Measurements from ENCODE around the gene SGIP1. TPM values are rescaled to one million over a fixed set of nuclear protein-coding genes. Genes with fewer than 3 reads are reported as not detected.

Gene SGIP1
- total and polyA plus RNA-seq, 2 of the 8 experiments (the other 6 are each of a cell fraction or from before 2014, with no cell fraction given) = 1.4 to 2.1 TPM

DNA sequence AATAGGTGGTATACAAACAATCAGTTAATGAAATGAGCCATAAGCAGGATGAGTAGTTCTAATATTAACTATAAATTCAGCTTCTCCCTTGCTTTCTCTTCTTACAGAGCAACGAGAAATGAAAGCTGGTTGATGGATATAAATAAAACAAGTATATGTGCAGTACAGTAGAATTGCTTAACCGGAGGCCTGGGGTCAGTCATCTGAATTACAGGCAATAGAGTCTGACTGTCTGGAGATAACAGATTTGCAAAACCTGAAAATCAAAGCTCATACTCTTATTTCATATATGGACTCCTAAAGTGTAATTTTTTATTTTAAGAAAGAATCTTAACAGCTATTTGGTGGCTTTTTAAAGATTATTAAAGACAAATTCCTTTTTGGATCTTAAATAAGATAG, 43.1 kb upstream of the SGIP1 start:
- Histone ChIP-seq H4K20me1 (replicated peaks in 1 of 2; ENCODE audit: control insufficient read depth in 1 of 2, insufficient read depth in 2 of 2, low read length in 2 of 2) (no peaks in the 10 kb centered on the region), H2BK5ac (ENCODE audit: low read depth, low read length) (no peak overlapping the region), H2AFZ (ENCODE audit: low read length) (no peak overlapping the region), H2AK5ac (ENCODE audit: low read depth, low read length) (no peak overlapping the region), H3K79me1 (ENCODE audit: low read depth, low read length) (no peaks in the 10 kb centered on the region), H2BK120ac (replicated peaks; ENCODE audit: low read depth, low read length) (no peak overlapping the region), H3K9ac (replicated peaks in 1 of 4; ENCODE audit: extremely low read depth in 1 of 4, low read depth in 3 of 4, low read length in 3 of 4) (no peak overlapping the region), H3K56ac (replicated peaks; ENCODE audit: insufficient read length, low read depth, low read length) (no peak overlapping the region), H2BK12ac (ENCODE audit: low read depth, low read length) (no peak overlapping the region), H3K27me3 (replicated peaks in 1 of 4; ENCODE audit: control insufficient read depth in 3 of 4, extremely low read depth in 1 of 4, insufficient read depth in 3 of 4, low read length in 3 of 4) (no peaks in the 10 kb centered on the region), H3K4ac (replicated peaks; ENCODE audit: insufficient read length, low read depth, low read length) (no peak overlapping the region), H4K5ac (ENCODE audit: insufficient read length, low read depth, low read length) (no peak overlapping the region), H3K23me2 (ENCODE audit: low read depth, low read length) (no peaks in the 10 kb centered on the region), H3K36me3 (ENCODE audit: control insufficient read depth in 2 of 4, insufficient read depth in 4 of 4, low read length in 3 of 4) (no peaks in the 10 kb centered on the region), H2BK15ac (ENCODE audit: low read length) (no peak overlapping the region), H3K4me3 (ENCODE audit: extremely low read depth in 1 of 4, insufficient read depth in 2 of 4, low read depth in 3 of 4, low read length in 4 of 4) (no peak overlapping the region), H3K18ac (ENCODE audit: extremely low read depth, low read length) (no peak overlapping the region), H3K9me3 (ENCODE audit: insufficient read depth in 2 of 2, low read depth in 1 of 2, low read length in 1 of 2) (no peaks in the 10 kb centered on the region), H2BK20ac (ENCODE audit: low read length) (no peak overlapping the region), H3K4me1 (replicated peaks in 1 of 4; ENCODE audit: control insufficient read depth in 3 of 4, insufficient read depth in 4 of 4, low read length in 3 of 4) (no peaks in the 10 kb centered on the region), H3K23ac (ENCODE audit: insufficient read length) (no peak overlapping the region), H4K8ac (ENCODE audit: extremely low read depth, insufficient read depth, low read length) (no peak overlapping the region), H3K79me2 (ENCODE audit: control insufficient read depth in 1 of 2, insufficient read depth in 2 of 2, low read length in 2 of 2) (no peaks in the 10 kb centered on the region), H3K14ac (ENCODE audit: insufficient read length) (no peak overlapping the region), H3K4me2 (ENCODE audit: insufficient read depth in 1 of 2, low read depth in 2 of 2, low read length in 2 of 2) (no peak overlapping the region), H4K91ac (replicated peaks; ENCODE audit: insufficient read length, low read length) (no peak overlapping the region), H3K27ac (ENCODE audit: low read depth, low read length) (no peak overlapping the region)
- 86% methylated on average over 2 of the region's 2 CpGs; no CpG with 5 or more reads in 1 of the 2 experiments for WGBS, 2 experiments (ENCODE audit: extremely low coverage in 1 of 2, insufficient coverage in 1 of 2, insufficient read length in 1 of 2, insufficient replicate concordance in 2 of 2, low coverage in 1 of 2, low lambda C conversion rate in 2 of 2, missing lambda C conversion rate in 1 of 2)
- POLR2A ChIA-PET (ENCODE audit: partially characterized antibody) = no interaction called here
- CTCF ChIA-PET (ENCODE audit: partially characterized antibody) = interaction anchor here (0.7 to 1.5 kb wide), 4 partner anchors 13 to 55 kb away, joined by 4 read pairs; no protein-coding TSS in a partner anchor
- DNase-seq (ENCODE audit: low read depth in 1 of 2, low spot score in 2 of 2) (no peak), FAIRE-seq (no peak)
- TF ChIP-seq, protein P1, sequence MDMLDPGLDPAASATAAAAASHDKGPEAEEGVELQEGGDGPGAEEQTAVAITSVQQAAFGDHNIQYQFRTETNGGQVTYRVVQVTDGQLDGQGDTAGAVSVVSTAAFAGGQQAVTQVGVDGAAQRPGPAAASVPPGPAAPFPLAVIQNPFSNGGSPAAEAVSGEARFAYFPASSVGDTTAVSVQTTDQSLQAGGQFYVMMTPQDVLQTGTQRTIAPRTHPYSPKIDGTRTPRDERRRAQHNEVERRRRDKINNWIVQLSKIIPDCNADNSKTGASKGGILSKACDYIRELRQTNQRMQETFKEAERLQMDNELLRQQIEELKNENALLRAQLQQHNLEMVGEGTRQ (IDR thresholded peaks at IDR 0.05; ENCODE audit: low read length) = no peak
- TF ChIP-seq CREB1 (IDR thresholded peaks at IDR 0.05) (no peak), SIN3A (conservative IDR thresholded peaks at IDR 0.05 in 1 of 2, IDR thresholded peaks at IDR 0.05 in 1 of 2; ENCODE audit: low read depth in 1 of 2, low read length in 2 of 2) (no peak), GABPA (IDR thresholded peaks at IDR 0.05; ENCODE audit: borderline replicate concordance, insufficient read depth, low read length) (no peak), CEBPB (IDR thresholded peaks at IDR 0.05; ENCODE audit: low read depth, low read length) (no peak), FOSL1 (IDR thresholded peaks at IDR 0.05; ENCODE audit: insufficient read depth, low read depth, low read length) (no peak), RXRA (IDR thresholded peaks at IDR 0.05; ENCODE audit: insufficient read depth, low read depth, low read length) (no peak), ASH2L (IDR thresholded peaks at IDR 0.05; ENCODE audit: low read length) (no peak), SP1 (IDR thresholded peaks at IDR 0.05; ENCODE audit: low read depth, low read length) (no peak), SRF (IDR thresholded peaks at IDR 0.05; ENCODE audit: low read depth, low read length) (no peak)
- TF ChIP-seq, protein P2, sequence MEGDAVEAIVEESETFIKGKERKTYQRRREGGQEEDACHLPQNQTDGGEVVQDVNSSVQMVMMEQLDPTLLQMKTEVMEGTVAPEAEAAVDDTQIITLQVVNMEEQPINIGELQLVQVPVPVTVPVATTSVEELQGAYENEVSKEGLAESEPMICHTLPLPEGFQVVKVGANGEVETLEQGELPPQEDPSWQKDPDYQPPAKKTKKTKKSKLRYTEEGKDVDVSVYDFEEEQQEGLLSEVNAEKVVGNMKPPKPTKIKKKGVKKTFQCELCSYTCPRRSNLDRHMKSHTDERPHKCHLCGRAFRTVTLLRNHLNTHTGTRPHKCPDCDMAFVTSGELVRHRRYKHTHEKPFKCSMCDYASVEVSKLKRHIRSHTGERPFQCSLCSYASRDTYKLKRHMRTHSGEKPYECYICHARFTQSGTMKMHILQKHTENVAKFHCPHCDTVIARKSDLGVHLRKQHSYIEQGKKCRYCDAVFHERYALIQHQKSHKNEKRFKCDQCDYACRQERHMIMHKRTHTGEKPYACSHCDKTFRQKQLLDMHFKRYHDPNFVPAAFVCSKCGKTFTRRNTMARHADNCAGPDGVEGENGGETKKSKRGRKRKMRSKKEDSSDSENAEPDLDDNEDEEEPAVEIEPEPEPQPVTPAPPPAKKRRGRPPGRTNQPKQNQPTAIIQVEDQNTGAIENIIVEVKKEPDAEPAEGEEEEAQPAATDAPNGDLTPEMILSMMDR (IDR thresholded peaks at IDR 0.05; ENCODE audit: control extremely low read depth in 1 of 3, insufficient read depth in 1 of 3, low read depth in 1 of 3, low read length in 3 of 3) = no peak
